ENCODE results near the gene GRM4.

- TF ChIP-seq CTCF (IDR thresholded peaks at IDR 0.05), result no peak
- TF ChIP-seq POLR2A (IDR thresholded peaks at IDR 0.05), result no peak
Observed at GRCh38 chr6:34144581-34145160, 1.2 kb downstream of the GRM4 start.

All from heart left ventricle (tissue), 13 donors.